HEK293 (cell line): ENCODE data around the gene PPP1R15B.

Experiments
- CTCF ChIA-PET: fragments of 350-600 bp; formaldehyde crosslinking; extraction: SDS; loops from one replicate; lab custom pipeline; 2021; ENCODE audit warnings: antibody characterized with exemption; lab: Yijun Ruan, JAX
- POLR2A ChIA-PET: fragments of 300-600 bp; formaldehyde crosslinking; extraction: SDS; loops from one replicate; lab custom pipeline; 2020; ENCODE audit warnings: antibody characterized with exemption, inconsistent platforms; lab: Yijun Ruan, JAX
- H3K27ac ChIP-seq: fragments of 200-500 bp; sonication (Bioruptor generic); 2 replicates; pipeline ENCODE4 v1.5.1; 2014; ENCODE audit warnings: low read depth, low read length, control low read depth, inconsistent platforms; ENCODE audit errors: extremely low read depth
- H3K36me3 ChIP-seq, 2 experiments: fragments of 200-500 bp in 1 of 2; sonication (Bioruptor generic) in 1 of 2; 1 replicate in 1 of 2; 2 replicates in 1 of 2; pipeline ENCODE4 v1.5.1; 2014 to 2017; ENCODE audit warnings: inconsistent platforms in 2 of 2, low read length in 2 of 2; ENCODE audit not compliant: control insufficient read depth in 2 of 2, insufficient read depth in 1 of 2
- H3K4me1 ChIP-seq: fragments of 200-500 bp; sonication (Bioruptor generic); 2 replicates; pipeline ENCODE4 v1.5.1; 2014; ENCODE audit warnings: mild to moderate bottlenecking, low read length, inconsistent platforms; ENCODE audit not compliant: control insufficient read depth, insufficient read depth
- H3K4me3 ChIP-seq: 2 replicates; pipeline ENCODE4 v1.5.1; 2011; ENCODE audit warnings: low read depth, mild to moderate bottlenecking, control low read depth, low read length, moderate library complexity
- H3K9me3 ChIP-seq: fragments of 200-500 bp; sonication (Bioruptor generic); 2 replicates; pipeline ENCODE4 v1.5.1; 2014; ENCODE audit warnings: low read depth, low read length, inconsistent platforms; ENCODE audit not compliant: control insufficient read depth, insufficient read depth
- FEZF1 ChIP-seq: fragments of 450-650 bp; formaldehyde crosslinking; IDR thresholded peaks from 2 replicates; pipeline ENCODE4 v1.5.1; 2016; ENCODE audit warnings: missing biosample characterization, missing genetic modification characterization
- KLF10 ChIP-seq: fragments of 450-650 bp; IDR thresholded peaks from 2 replicates; pipeline ENCODE4 v1.5.1; 2018; ENCODE audit warnings: missing biosample characterization, mild to moderate bottlenecking, missing genetic modification characterization
- KLF17 ChIP-seq: fragments of 450-650 bp; formaldehyde crosslinking; IDR thresholded peaks from 2 replicates; pipeline ENCODE4 v1.5.1; 2016; ENCODE audit warnings: missing biosample characterization, missing genetic modification characterization
- REPIN1 ChIP-seq: fragments of 450-650 bp; formaldehyde crosslinking; IDR thresholded peaks from 2 replicates; pipeline ENCODE4 v1.5.1; 2017; ENCODE audit warnings: missing biosample characterization, missing genetic modification characterization, low read depth
- ZBTB20 ChIP-seq: fragments of 450-650 bp; formaldehyde crosslinking; IDR thresholded peaks from 2 replicates; pipeline ENCODE4 v1.5.1; 2016; ENCODE audit warnings: missing biosample characterization, missing genetic modification characterization
- ZBTB49 ChIP-seq: fragments of 450-650 bp; formaldehyde crosslinking; IDR thresholded peaks from 2 replicates; pipeline ENCODE4 v1.5.1; 2016; ENCODE audit warnings: missing biosample characterization, missing genetic modification characterization, low read depth
- ZNF132 ChIP-seq: fragments of 450-650 bp; formaldehyde crosslinking; IDR thresholded peaks from 2 replicates; pipeline ENCODE4 v1.5.1; 2017; ENCODE audit warnings: missing biosample characterization, missing genetic modification characterization, borderline replicate concordance
- ZNF133 ChIP-seq: fragments of 450-650 bp; formaldehyde crosslinking; IDR thresholded peaks from 2 replicates; pipeline ENCODE4 v1.5.1; 2016; ENCODE audit warnings: missing biosample characterization, missing genetic modification characterization
- ZNF274 ChIP-seq, 2 experiments: fragments of 200-500 bp in 1 of 2; fragments of 450-650 bp in 1 of 2; sonication (Bioruptor generic) in 1 of 2; formaldehyde crosslinking in 1 of 2; IDR thresholded peaks; 2 replicates each; pipeline versions ENCODE4 v1.5.1 to v1.6.1; 2014 to 2016; ENCODE audit warnings: borderline replicate concordance in 1 of 2, inconsistent platforms in 1 of 2, low read length in 1 of 2, missing biosample characterization in 1 of 2, missing genetic modification characterization in 1 of 2
- ZNF391 ChIP-seq: fragments of 450-650 bp; formaldehyde crosslinking; IDR thresholded peaks from 2 replicates; pipeline ENCODE4 v1.5.1; 2016; ENCODE audit warnings: low read depth, missing biosample characterization, missing genetic modification characterization, borderline replicate concordance
- ZNF423 ChIP-seq: fragments of 450-650 bp; formaldehyde crosslinking; IDR thresholded peaks from 2 replicates; pipeline ENCODE4 v1.5.1; 2016; ENCODE audit warnings: missing biosample characterization, missing genetic modification characterization
- ZNF514 ChIP-seq: fragments of 450-650 bp; formaldehyde crosslinking; IDR thresholded peaks from 2 replicates; pipeline ENCODE4 v1.5.1; 2016; ENCODE audit warnings: missing biosample characterization, missing genetic modification characterization
- ZNF560 ChIP-seq: fragments of 450-650 bp; formaldehyde crosslinking; IDR thresholded peaks from 2 replicates; pipeline ENCODE4 v1.5.1; 2017; ENCODE audit warnings: missing biosample characterization, missing genetic modification characterization, borderline replicate concordance
- ZNF610 ChIP-seq: fragments of 450-650 bp; formaldehyde crosslinking; IDR thresholded peaks from 2 replicates; pipeline ENCODE4 v1.5.1; 2016; ENCODE audit warnings: missing biosample characterization, missing genetic modification characterization, borderline replicate concordance
- ZNF621 ChIP-seq: fragments of 450-650 bp; formaldehyde crosslinking; IDR thresholded peaks from 2 replicates; pipeline ENCODE4 v1.5.1; 2017; ENCODE audit warnings: missing biosample characterization, missing genetic modification characterization
- ZNF645 ChIP-seq: fragments of 450-650 bp; formaldehyde crosslinking; IDR thresholded peaks from 2 replicates; pipeline ENCODE4; 2016; ENCODE audit warnings: missing biosample characterization, missing genetic modification characterization
- ZNF664 ChIP-seq: fragments of 450-650 bp; formaldehyde crosslinking; IDR thresholded peaks from 2 replicates; pipeline ENCODE4 v1.5.1; 2016; ENCODE audit warnings: missing biosample characterization, missing genetic modification characterization
- ZNF701 ChIP-seq: fragments of 450-650 bp; formaldehyde crosslinking; IDR thresholded peaks from 2 replicates; pipeline ENCODE4 v1.5.1; 2016; ENCODE audit warnings: missing biosample characterization, missing genetic modification characterization
- ZNF76 ChIP-seq: fragments of 450-650 bp; formaldehyde crosslinking; IDR thresholded peaks from 2 replicates; pipeline ENCODE4; 2016; ENCODE audit warnings: low read depth, missing biosample characterization, missing genetic modification characterization, borderline replicate concordance
- ZNF777 ChIP-seq: fragments of 450-650 bp; formaldehyde crosslinking; IDR thresholded peaks from 2 replicates; pipeline ENCODE4 v1.5.1; 2017; ENCODE audit warnings: missing biosample characterization, missing genetic modification characterization, borderline replicate concordance
- ZSCAN23 ChIP-seq: fragments of 450-650 bp; formaldehyde crosslinking; IDR thresholded peaks from 2 replicates; pipeline ENCODE4 v1.5.1; 2016; ENCODE audit warnings: missing biosample characterization, missing genetic modification characterization
- ZXDB ChIP-seq: fragments of 450-650 bp; formaldehyde crosslinking; IDR thresholded peaks from 2 replicates; pipeline ENCODE4 v1.5.1; 2016; ENCODE audit warnings: missing biosample characterization, missing genetic modification characterization

Gene PPP1R15B

GRCh38 chr1:204434116-204434755 lies 22.6 kb upstream of the PPP1R15B start (continued):
- TF ChIP-seq KLF17 (tag by site-specific recombination) (no peak), ZNF274 (IDR thresholded peaks at IDR 0.05; ENCODE audit: low read length) (no peak), ZNF274 (tag by site-specific recombination; IDR thresholded peaks at IDR 0.05; ENCODE audit: borderline replicate concordance) (no peak), ZNF664 (no peak)

GRCh38 chr1:204432708-204433107 lies 21.1 kb upstream of the PPP1R15B start:
- peaks cover 4 to 35% of the 10 kb centered on the region in 2 experiments; a peak in 2 of 3 replicates for H3K36me3 ChIP-seq
- TF ChIP-seq ZXDB (tag by site-specific recombination): no peak
- no peak for TF ChIP-seq ZSCAN23 (tag by site-specific recombination)
- TF ChIP-seq ZNF391 (tag by site-specific recombination): no peak
- TF ChIP-seq REPIN1 (tag by site-specific recombination): no peak
- no peak for TF ChIP-seq KLF17 (tag by site-specific recombination)
- no peak for TF ChIP-seq ZNF423 (tag by site-specific recombination)
- TF ChIP-seq ZNF645 (tag by site-specific recombination): no peak
- TF ChIP-seq FEZF1 (tag by site-specific recombination): no peak
- TF ChIP-seq ZNF133 (tag by site-specific recombination): no peak
- TF ChIP-seq ZNF560 (tag by site-specific recombination): no peak
- TF ChIP-seq ZNF76 (tag by site-specific recombination): no peak
- TF ChIP-seq ZNF514 (tag by site-specific recombination): no peak
- no peak for TF ChIP-seq ZNF132
- no peak for TF ChIP-seq KLF10
- no peak for TF ChIP-seq ZNF610 (tag by site-specific recombination)
- TF ChIP-seq ZNF621: no peak
- no peak for TF ChIP-seq ZNF701 (tag by site-specific recombination)
- TF ChIP-seq ZBTB49 (tag by site-specific recombination): no peak
- TF ChIP-seq ZBTB20 (tag by site-specific recombination): no peak
- no peak for TF ChIP-seq ZNF777
- POLR2A ChIA-PET: interaction anchor here (0.7 kb wide), 1 partner anchor 8 kb away, joined by 3 read pairs; no protein-coding TSS in a partner anchor

More at GRCh38 chr1:204432708-204433107, 21.1 kb upstream of the PPP1R15B start:
- CTCF ChIA-PET: interaction anchor here (0.6 to 7.6 kb wide), 10 partner anchors 13 to 374 kb away, joined by 3 to 147 read pairs (median 10); partner anchors contain the start of gene PIK3C2B
- Histone ChIP-seq H3K4me3 (no peak overlapping the region), H3K27ac (no peak overlapping the region), H3K4me1 (no peaks in the 10 kb centered on the region), H3K9me3 (no peaks in the 10 kb centered on the region)
